ENCODE measurements around the gene FIGLA.
"Not testable (repeated sequence)": the region's sequence is repeated elsewhere in the genome, so short reads cannot be mapped to it uniquely, and the experiment has no call there.

Gene FIGLA

DNA sequence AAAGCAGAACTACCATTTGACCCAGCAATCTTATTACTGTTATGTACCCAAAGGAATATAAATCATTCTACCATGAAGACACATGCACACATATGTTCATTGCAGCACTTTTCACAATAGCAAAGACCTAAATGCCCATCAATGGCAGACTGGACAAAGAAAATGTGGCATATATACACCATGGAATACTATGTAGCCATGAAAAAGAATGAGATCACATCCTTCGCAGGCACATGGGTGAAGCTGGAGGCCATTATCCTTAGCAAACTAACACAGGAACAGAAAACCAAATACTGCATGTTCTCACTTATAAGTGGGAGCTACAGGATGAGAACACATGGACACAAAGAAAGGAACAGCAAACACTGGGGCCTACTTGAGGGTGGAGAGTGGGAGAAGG, 51.0 kb downstream of the FIGLA start:
- DNase-seq: not testable (repeated sequence)

- DNase-seq: no peak
These were observed 52.3 kb downstream of the FIGLA start for GRCh38 chr2:70738159-70738558.

DNA sequence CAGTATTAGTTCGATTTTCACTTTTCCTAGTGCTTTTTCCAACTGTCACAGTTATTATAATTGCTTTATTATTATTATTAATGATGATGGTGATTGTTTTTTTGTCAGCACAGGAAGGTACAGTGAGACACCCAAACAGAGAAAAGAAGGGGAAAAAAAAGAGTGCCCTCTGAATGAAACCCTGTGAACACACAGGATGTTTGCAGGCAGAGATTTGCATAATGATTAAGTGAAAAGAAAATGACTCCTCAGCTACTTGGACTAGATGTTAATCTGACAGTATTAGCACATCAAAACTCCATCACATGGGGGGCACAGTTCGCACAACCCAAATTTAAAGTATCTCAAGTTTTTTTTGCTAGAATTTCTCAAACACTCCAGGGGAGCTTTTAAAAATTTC, 55.4 kb downstream of the FIGLA start:
- DNase-seq: no peak

DNA sequence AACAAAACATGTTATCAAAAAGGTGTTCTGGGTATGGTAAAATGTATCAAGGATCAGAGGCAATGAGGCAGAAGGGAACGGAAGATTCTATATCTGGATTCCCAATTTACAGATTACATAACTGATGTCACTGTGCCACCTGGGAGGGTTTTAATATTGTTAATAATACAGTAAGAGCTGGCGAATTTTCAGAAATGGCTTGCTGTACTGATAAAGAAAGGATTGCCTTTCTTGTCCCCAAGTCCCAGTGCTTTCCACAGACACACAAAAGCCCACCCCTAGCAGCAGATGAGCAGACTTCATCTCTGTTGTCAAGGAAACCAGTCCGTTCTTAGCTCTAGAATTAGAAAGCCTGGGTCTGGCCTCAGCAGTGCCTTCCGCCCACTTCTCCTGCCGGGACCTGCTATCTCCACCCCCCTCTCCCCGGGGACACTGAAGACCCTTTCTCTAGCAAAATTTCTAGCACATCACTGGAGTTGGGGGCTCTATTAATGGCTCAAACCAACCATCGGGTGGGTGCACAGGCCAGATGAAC, 56.7 kb downstream of the FIGLA start:
- no peak for DNase-seq

GRCh38 chr2:70732766-70733645, 57.4 kb downstream of the FIGLA start:
- no peak for DNase-seq

DNA sequence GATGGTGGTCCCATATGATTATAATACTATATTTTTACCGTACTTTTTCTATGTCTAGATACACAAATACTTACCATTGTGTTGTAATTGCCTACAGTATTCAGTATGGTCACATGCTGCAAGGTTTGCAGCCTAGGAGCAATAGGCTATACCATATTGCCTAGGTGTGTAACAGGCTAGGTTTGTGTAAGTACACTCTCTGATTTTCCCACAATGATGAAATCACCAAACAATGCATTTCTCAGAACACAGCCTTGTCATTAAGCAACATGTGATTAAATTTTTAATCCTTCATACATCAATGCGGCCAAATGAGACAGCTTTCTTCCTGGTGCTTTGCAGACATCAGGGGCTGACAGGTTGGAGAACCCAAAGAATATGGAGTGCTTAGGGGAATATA, 59.7 kb downstream of the FIGLA start:
- DNase-seq: no peak

DNA sequence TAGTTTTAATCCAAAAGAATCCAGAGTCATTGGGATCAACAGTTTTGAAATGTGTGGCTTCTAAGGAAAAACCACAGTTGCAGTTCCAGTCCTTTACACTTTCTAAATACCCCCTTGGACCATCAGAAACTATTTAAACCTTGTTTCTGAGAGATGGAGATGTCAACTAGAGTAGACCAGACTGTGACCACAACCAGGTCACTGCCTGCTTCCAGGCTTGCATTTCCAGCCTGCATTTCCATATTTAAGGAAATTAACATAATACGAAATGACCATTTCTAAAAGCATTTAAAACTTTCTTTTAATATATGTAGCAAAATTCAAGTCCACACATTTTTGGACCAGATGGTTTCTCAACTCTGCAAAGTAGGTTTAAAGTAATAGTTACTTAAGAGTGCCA, 60.8 kb downstream of the FIGLA start:
- no peak for DNase-seq

DNA sequence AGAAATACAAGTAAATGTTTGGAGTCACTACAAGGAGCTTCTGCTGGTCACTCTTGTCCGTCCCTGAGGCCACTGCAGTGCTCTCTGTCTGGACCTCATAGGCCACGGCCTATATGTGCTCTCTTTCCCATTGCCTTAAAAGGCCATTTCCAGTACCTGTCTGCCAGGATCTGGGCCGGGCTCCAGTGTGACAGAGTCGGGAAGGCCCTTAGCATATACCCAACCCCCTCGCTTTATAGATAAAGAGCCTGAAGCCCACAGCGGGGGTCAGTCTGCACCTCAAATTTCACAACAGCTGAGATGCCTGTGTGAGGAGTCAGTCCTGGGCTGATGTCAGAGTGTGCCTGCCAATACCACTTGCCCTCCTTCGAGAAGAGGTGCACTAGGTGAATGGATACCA, 62.3 kb downstream of the FIGLA start:
- DNase-seq: no peak

Data from AML-193 (cell line).